HEK293 (cell line): ENCODE data around the gene TUBGCP6.

Source experiments
- CTCF ChIA-PET: fragments of 350-600 bp; formaldehyde crosslinking; extraction: SDS; loops from one replicate; lab custom pipeline; 2021; ENCODE audit warnings: antibody characterized with exemption; lab: Yijun Ruan, JAX
- POLR2A ChIA-PET: fragments of 300-600 bp; formaldehyde crosslinking; extraction: SDS; loops from one replicate; lab custom pipeline; 2020; ENCODE audit warnings: antibody characterized with exemption, inconsistent platforms; lab: Yijun Ruan, JAX
- H3K27ac ChIP-seq: fragments of 200-500 bp; sonication (Bioruptor generic); 2 replicates; pipeline ENCODE4 v1.5.1; 2014; ENCODE audit warnings: low read depth, low read length, control low read depth, inconsistent platforms; ENCODE audit errors: extremely low read depth
- H3K36me3 ChIP-seq, 2 experiments: fragments of 200-500 bp in 1 of 2; sonication (Bioruptor generic) in 1 of 2; 1 replicate in 1 of 2; 2 replicates in 1 of 2; pipeline ENCODE4 v1.5.1; 2014 to 2017; ENCODE audit warnings: inconsistent platforms in 2 of 2, low read length in 2 of 2; ENCODE audit not compliant: control insufficient read depth in 2 of 2, insufficient read depth in 1 of 2
- H3K4me1 ChIP-seq: fragments of 200-500 bp; sonication (Bioruptor generic); 2 replicates; pipeline ENCODE4 v1.5.1; 2014; ENCODE audit warnings: mild to moderate bottlenecking, low read length, inconsistent platforms; ENCODE audit not compliant: control insufficient read depth, insufficient read depth
- H3K4me3 ChIP-seq: 2 replicates; pipeline ENCODE4 v1.5.1; 2011; ENCODE audit warnings: low read depth, mild to moderate bottlenecking, control low read depth, low read length, moderate library complexity
- H3K9me3 ChIP-seq: fragments of 200-500 bp; sonication (Bioruptor generic); 2 replicates; pipeline ENCODE4 v1.5.1; 2014; ENCODE audit warnings: low read depth, low read length, inconsistent platforms; ENCODE audit not compliant: control insufficient read depth, insufficient read depth
- GLIS2 ChIP-seq: fragments of 450-650 bp; formaldehyde crosslinking; IDR thresholded peaks from 2 replicates; pipeline ENCODE4 v1.5.1; 2016; ENCODE audit warnings: missing biosample characterization, missing genetic modification characterization
- KLF1 ChIP-seq: fragments of 450-650 bp; formaldehyde crosslinking; IDR thresholded peaks from 2 replicates; pipeline ENCODE4 v1.5.1; 2016; ENCODE audit warnings: missing biosample characterization, missing genetic modification characterization
- KLF7 ChIP-seq: fragments of 450-650 bp; formaldehyde crosslinking; IDR thresholded peaks from 2 replicates; pipeline ENCODE4 v1.5.1; 2016; ENCODE audit warnings: missing biosample characterization, missing genetic modification characterization, borderline replicate concordance
- KLF8 ChIP-seq: fragments of 450-650 bp; formaldehyde crosslinking; IDR thresholded peaks from 2 replicates; pipeline ENCODE4 v1.5.1; 2016; ENCODE audit warnings: missing biosample characterization, missing genetic modification characterization
- PATZ1 ChIP-seq: fragments of 450-650 bp; formaldehyde crosslinking; IDR thresholded peaks from 2 replicates; pipeline ENCODE4 v1.5.1; 2016; ENCODE audit warnings: missing biosample characterization, missing genetic modification characterization
- PBX3 ChIP-seq: sonication (generic); formaldehyde crosslinking; IDR thresholded peaks from 2 replicates; pipeline ENCODE4 v1.8.1; 2022; ENCODE audit warnings: mild to moderate bottlenecking, moderate library complexity, missing genetic modification reagents
- SP3 ChIP-seq: fragments of 450-650 bp; formaldehyde crosslinking; IDR thresholded peaks from 2 replicates; pipeline ENCODE4 v1.5.1; 2016; ENCODE audit warnings: missing biosample characterization, missing genetic modification characterization
- TCF7L2 ChIP-seq: IDR thresholded peaks from 2 replicates; pipeline ENCODE4 v1.6.1; 2011; ENCODE audit warnings: low read depth, mild to moderate bottlenecking, inconsistent platforms, low read length, moderate library complexity, borderline replicate concordance
- ZBTB10 ChIP-seq: fragments of 450-650 bp; formaldehyde crosslinking; IDR thresholded peaks from 2 replicates; pipeline ENCODE4 v1.5.1; 2016; ENCODE audit warnings: missing biosample characterization, missing genetic modification characterization
- ZBTB11 ChIP-seq: fragments of 450-650 bp; formaldehyde crosslinking; conservative IDR thresholded peaks from 2 replicates; pipeline ENCODE4 v1.5.1; 2016; ENCODE audit warnings: low read depth, missing biosample characterization, missing genetic modification characterization
- ZBTB8A ChIP-seq: fragments of 450-650 bp; formaldehyde crosslinking; IDR thresholded peaks from 2 replicates; pipeline ENCODE4 v1.5.1; 2016; ENCODE audit warnings: missing biosample characterization, missing genetic modification characterization
- ZIC2 ChIP-seq: fragments of 450-650 bp; formaldehyde crosslinking; IDR thresholded peaks from 2 replicates; pipeline ENCODE4 v1.5.1; 2016; ENCODE audit warnings: missing biosample characterization, missing genetic modification characterization
- ZNF157 ChIP-seq: fragments of 450-650 bp; formaldehyde crosslinking; IDR thresholded peaks from 2 replicates; pipeline ENCODE4 v1.5.1; 2016; ENCODE audit warnings: missing biosample characterization, missing genetic modification characterization
- ZNF175 ChIP-seq: fragments of 450-650 bp; formaldehyde crosslinking; IDR thresholded peaks from 2 replicates; pipeline ENCODE4 v1.5.1; 2016; ENCODE audit warnings: missing biosample characterization, missing genetic modification characterization
- ZNF26 ChIP-seq: fragments of 450-650 bp; formaldehyde crosslinking; IDR thresholded peaks from 2 replicates; pipeline ENCODE4 v1.5.1; 2016; ENCODE audit warnings: missing biosample characterization, missing genetic modification characterization
- ZNF280D ChIP-seq: fragments of 450-650 bp; formaldehyde crosslinking; IDR thresholded peaks from 2 replicates; pipeline ENCODE4 v1.5.1; 2016; ENCODE audit warnings: missing biosample characterization, missing genetic modification characterization
- ZNF521 ChIP-seq: fragments of 450-650 bp; formaldehyde crosslinking; IDR thresholded peaks from 2 replicates; pipeline ENCODE4 v1.5.1; 2017; ENCODE audit warnings: missing biosample characterization, mild to moderate bottlenecking, missing genetic modification characterization
- ZNF549 ChIP-seq: fragments of 450-650 bp; IDR thresholded peaks from 2 replicates; pipeline ENCODE4 v1.5.1; 2018; ENCODE audit warnings: missing biosample characterization, missing genetic modification characterization, mild to moderate bottlenecking, inconsistent platforms, moderate library complexity
- ZNF580 ChIP-seq: fragments of 450-650 bp; formaldehyde crosslinking; IDR thresholded peaks from 2 replicates; pipeline ENCODE4 v1.5.1; 2016; ENCODE audit warnings: missing biosample characterization, missing genetic modification characterization
- ZNF629 ChIP-seq: fragments of 450-650 bp; formaldehyde crosslinking; IDR thresholded peaks from 2 replicates; pipeline ENCODE4 v1.5.1; 2017; ENCODE audit warnings: missing biosample characterization, missing genetic modification characterization
- ZNF768 ChIP-seq: fragments of 450-650 bp; formaldehyde crosslinking; IDR thresholded peaks from 2 replicates; pipeline ENCODE4 v1.5.1; 2018; ENCODE audit warnings: missing biosample characterization, mild to moderate bottlenecking, missing genetic modification characterization
- ZNF792 ChIP-seq: fragments of 450-650 bp; formaldehyde crosslinking; IDR thresholded peaks from 2 replicates; pipeline ENCODE4 v1.5.1; 2016; ENCODE audit warnings: missing biosample characterization, missing genetic modification characterization
- ZSCAN23 ChIP-seq: fragments of 450-650 bp; formaldehyde crosslinking; IDR thresholded peaks from 2 replicates; pipeline ENCODE4 v1.5.1; 2016; ENCODE audit warnings: missing biosample characterization, missing genetic modification characterization

The TUBGCP6 gene

GRCh38 chr22:50185375-50186087 is 59.3 kb downstream of the TUBGCP6 start, which contains the start of gene TRABD:
Gene TRABD, plus strand, starts transcription at chr22:50185913. Its CDS starts 7,148 bp downstream, at chr22:50193061.
- Histone ChIP-seq H3K27ac (peak within 1 kb of the TSS; percentile 78), H3K4me1 (peaks cover 24% of the 10 kb centered on the region)
- TF ChIP-seq ZBTB11 (tag by site-specific recombination) = no peak
- no peak for TF ChIP-seq GLIS2 (tag by site-specific recombination)
- 0 out of 2 replicates have a peak, but pooled peaks have one; percentile 17 for TF ChIP-seq PBX3 (CRISPR knock-in tag)
- no peak for TF ChIP-seq ZNF549 (tag by site-specific recombination)
- TF ChIP-seq ZNF280D (tag by site-specific recombination) = no peak
- peak; percentile 82 for TF ChIP-seq KLF8 (tag by site-specific recombination)
- no peak for TF ChIP-seq ZSCAN23
- TF ChIP-seq KLF7 (tag by site-specific recombination) = 0 out of 2 replicates have a peak, but pooled peaks have one; percentile 26
- TF ChIP-seq ZNF521 (tag by site-specific recombination) = no peak
- no peak for TF ChIP-seq ZBTB8A (tag by site-specific recombination)
- peak; percentile 42; the same call in 1 of the 2 replicates for TF ChIP-seq ZNF768
- no peak for TF ChIP-seq TCF7L2
- TF ChIP-seq ZBTB10 (tag by site-specific recombination) = peak; percentile 34; the same call in 1 of the 2 replicates
- no peak for TF ChIP-seq ZIC2
- peak; percentile 54; the same call in 1 of the 2 replicates for TF ChIP-seq KLF1 (tag by site-specific recombination)
- no peak for TF ChIP-seq ZNF26 (tag by site-specific recombination)
- 0 out of 2 replicates have a peak, but pooled peaks have one; percentile 15 for TF ChIP-seq ZNF629 (tag by site-specific recombination)
- TF ChIP-seq ZNF157 = no peak
- no peak for TF ChIP-seq ZNF580
- TF ChIP-seq PATZ1 = peak; percentile 47; the same call in 1 of the 2 replicates
- TF ChIP-seq ZNF175 (tag by site-specific recombination) = no peak
- TF ChIP-seq ZNF792 (tag by site-specific recombination) = no peak
- peak; percentile 38 for TF ChIP-seq SP3

More at GRCh38 chr22:50185375-50186087, 59.3 kb downstream of the TUBGCP6 start, which contains the start of gene TRABD:
- POLR2A ChIA-PET = no interaction called here
- Histone ChIP-seq H3K36me3 (peaks cover 0 to 11% of the 10 kb centered on the region in 2 experiments; a peak in 1 of 3 replicates), H3K9me3 (no peaks in the 10 kb centered on the region), H3K4me3 (peak within 1 kb of the TSS; percentile 81)
- CTCF ChIA-PET = no interaction called here
